Keratinocyte (primary cell): ENCODE results near the gene MRGPRX2. TPM values are rescaled to one million over a fixed set of nuclear protein-coding genes. Genes with fewer than 3 reads are reported as not detected.

Experiments used
- DNase-seq: peaks from one replicate; pipeline ENCODE4 v3.0.0-alpha.2; 2011; ENCODE audit warnings: low read depth, missing footprints, low spot score
- FAIRE-seq: peaks from 2 replicates; lab custom pipeline; 2011; peaks lifted over from hg19 to GRCh38; lab: Jason Lieb, UNC
- H2AFZ ChIP-seq: 2 replicates; pipeline ENCODE4 v1.6.0; 2012; ENCODE audit warnings: low read length, control low read depth, inconsistent platforms; ENCODE audit not compliant: control insufficient read depth
- H3K27ac ChIP-seq: 2 replicates; pipeline ENCODE4 v1.5.1; 2011; ENCODE audit warnings: low read length; ENCODE audit not compliant: control insufficient read depth, insufficient read depth
- H3K27me3 ChIP-seq: 3 replicates; pipeline ENCODE4 v1.6.0; 2011; ENCODE audit warnings: low read length; ENCODE audit not compliant: control insufficient read depth, insufficient read depth; ENCODE audit errors: extremely low read depth
- H3K36me3 ChIP-seq, 2 experiments: 2 replicates in 1 of 2; 3 replicates in 1 of 2; pipeline ENCODE4 v1.5.1; 2011; ENCODE audit warnings: low read length in 2 of 2, mild to moderate bottlenecking in 1 of 2; ENCODE audit not compliant: control insufficient read depth in 2 of 2, insufficient read depth in 2 of 2; ENCODE audit errors: extremely low read depth in 1 of 2
- H3K4me1 ChIP-seq: 3 replicates; pipeline ENCODE4 v1.5.1; 2011; ENCODE audit warnings: low read length; ENCODE audit not compliant: control insufficient read depth, insufficient read depth; ENCODE audit errors: extremely low read depth
- H3K4me2 ChIP-seq: 3 replicates; pipeline ENCODE4 v1.6.0; 2011; ENCODE audit warnings: low read depth, low read length; ENCODE audit not compliant: control insufficient read depth, insufficient read depth; ENCODE audit errors: extremely low read depth
- H3K4me3 ChIP-seq, 3 experiments: fragments of 200-600 bp in 1 of 3; sonication (generic) in 1 of 3; 2 replicates in 2 of 3; 3 replicates in 1 of 3; pipeline ENCODE4 v1.5.1; 2011 to 2016; ENCODE audit warnings: low read length in 3 of 3, mild to moderate bottlenecking in 3 of 3, control low read depth in 2 of 3, inconsistent platforms in 1 of 3, low read depth in 1 of 3, mixed read lengths in 1 of 3, mixed run types in 1 of 3, moderate library complexity in 1 of 3; ENCODE audit not compliant: control insufficient read depth in 2 of 3, insufficient read depth in 2 of 3; ENCODE audit errors: extremely low read depth in 1 of 3
- H3K79me2 ChIP-seq: 2 replicates; pipeline ENCODE4 v1.6.0; 2012; ENCODE audit warnings: low read length; ENCODE audit not compliant: control insufficient read depth, insufficient read depth
- H3K9ac ChIP-seq: 3 replicates; pipeline ENCODE4 v1.6.0; 2011; ENCODE audit warnings: low read length; ENCODE audit not compliant: control insufficient read depth, insufficient read depth; ENCODE audit errors: extremely low read depth
- H3K9me1 ChIP-seq: 3 replicates; pipeline ENCODE4 v1.6.0; 2011; ENCODE audit warnings: low read length; ENCODE audit not compliant: control insufficient read depth, insufficient read depth; ENCODE audit errors: extremely low read depth
- H3K9me3 ChIP-seq: 2 replicates; pipeline ENCODE4 v1.5.1; 2012; ENCODE audit warnings: low read depth, low read length; ENCODE audit not compliant: control insufficient read depth
- H4K20me1 ChIP-seq: 3 replicates; pipeline ENCODE4 v1.6.0; 2011; ENCODE audit warnings: low read length; ENCODE audit not compliant: control insufficient read depth, insufficient read depth; ENCODE audit errors: extremely low read depth
- EZH2 ChIP-seq: IDR thresholded peaks from one replicate; pipeline ENCODE4 v1.6.1; 2012; ENCODE audit warnings: inconsistent platforms, mild to moderate bottlenecking, low read length, moderate library complexity
- dilution Hi-C: fragments of 300-500 bp; cut with MboI; formaldehyde crosslinking; loops from one replicate; pipeline ENCODE4 v1.7.0; 2020; ENCODE audit warnings: low sequenced_read_pairs; ENCODE audit not compliant: extremely low pct_ligation_motif_present
- polyA plus RNA-seq, 5 experiments: library from polyadenylated mRNA; depleted of rRNA in 3 of 5; stranded (reverse) in 3 of 5; stranded (forward) in 1 of 5; unstranded in 1 of 5; fragments of >200 nt; gene quantifications; 1 replicate in 1 of 5; 2 replicates in 3 of 5; 3 replicates in 1 of 5; pipeline versions ENCODE4 v1.2.1 to v1.2.3, GENCODE V29; 2011 to 2012; ENCODE audit warnings: missing spikeins in 2 of 5, low read depth in 1 of 5, low replicate concordance in 1 of 5
- TF ChIP-seq, protein P1 (sequence below), 3 experiments: IDR thresholded peaks in 1 of 3; conservative IDR thresholded peaks in 1 of 3; optimal IDR thresholded peaks in 1 of 3; 2 replicates in 2 of 3; 3 replicates in 1 of 3; pipeline versions ENCODE3 to v1.5.1; 2011; ENCODE audit warnings: low read length in 3 of 3, mild to moderate bottlenecking in 3 of 3, moderate library complexity in 2 of 3, control low read depth in 1 of 3, inconsistent platforms in 1 of 3; ENCODE audit not compliant: insufficient read depth in 2 of 3; ENCODE audit errors: extremely low read depth in 1 of 3

MRGPRX2 gene
- polyA plus RNA-seq, 1 donor (not counting 4 experiments of a cell fraction or from before 2014, with no cell fraction given) = not detected

DNA sequence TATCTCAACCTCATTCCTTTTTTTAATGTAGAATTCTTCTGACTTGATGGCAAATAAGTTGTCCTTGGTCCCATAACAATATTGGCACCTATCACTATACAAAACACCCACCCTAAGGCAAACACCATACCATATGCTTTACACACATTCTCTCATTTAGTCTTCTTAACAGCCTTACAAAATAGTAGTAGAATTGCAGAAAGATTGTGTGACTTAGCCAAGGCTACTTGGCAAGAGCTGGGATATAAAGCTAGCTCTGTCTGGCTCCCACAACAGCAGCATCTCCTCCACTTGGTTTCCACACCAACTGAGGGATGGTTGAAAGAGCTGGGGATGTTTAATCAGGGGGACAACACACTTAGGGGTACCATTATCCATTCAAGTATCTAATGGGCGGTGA, 46.6 kb upstream of the MRGPRX2 start:
- Histone ChIP-seq H3K9me1 (no peaks in the 10 kb centered on the region), H3K36me3 (no peaks in the 10 kb centered on the region), H3K27ac (no peak overlapping the region), H3K9ac (no peak overlapping the region), H3K27me3 (no peaks in the 10 kb centered on the region), H3K79me2 (no peaks in the 10 kb centered on the region), H3K4me2 (no peak overlapping the region), H3K4me3 (no peak overlapping the region), H4K20me1 (no peaks in the 10 kb centered on the region), H3K9me3 (no peaks in the 10 kb centered on the region), H3K4me1 (no peaks in the 10 kb centered on the region), H2AFZ (no peak overlapping the region)
- dilution Hi-C loops = no loop called here
- TF ChIP-seq, protein P1, sequence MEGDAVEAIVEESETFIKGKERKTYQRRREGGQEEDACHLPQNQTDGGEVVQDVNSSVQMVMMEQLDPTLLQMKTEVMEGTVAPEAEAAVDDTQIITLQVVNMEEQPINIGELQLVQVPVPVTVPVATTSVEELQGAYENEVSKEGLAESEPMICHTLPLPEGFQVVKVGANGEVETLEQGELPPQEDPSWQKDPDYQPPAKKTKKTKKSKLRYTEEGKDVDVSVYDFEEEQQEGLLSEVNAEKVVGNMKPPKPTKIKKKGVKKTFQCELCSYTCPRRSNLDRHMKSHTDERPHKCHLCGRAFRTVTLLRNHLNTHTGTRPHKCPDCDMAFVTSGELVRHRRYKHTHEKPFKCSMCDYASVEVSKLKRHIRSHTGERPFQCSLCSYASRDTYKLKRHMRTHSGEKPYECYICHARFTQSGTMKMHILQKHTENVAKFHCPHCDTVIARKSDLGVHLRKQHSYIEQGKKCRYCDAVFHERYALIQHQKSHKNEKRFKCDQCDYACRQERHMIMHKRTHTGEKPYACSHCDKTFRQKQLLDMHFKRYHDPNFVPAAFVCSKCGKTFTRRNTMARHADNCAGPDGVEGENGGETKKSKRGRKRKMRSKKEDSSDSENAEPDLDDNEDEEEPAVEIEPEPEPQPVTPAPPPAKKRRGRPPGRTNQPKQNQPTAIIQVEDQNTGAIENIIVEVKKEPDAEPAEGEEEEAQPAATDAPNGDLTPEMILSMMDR (optimal IDR thresholded peaks at IDR 0.05 in 1 of 3, IDR thresholded peaks at IDR 0.05 in 1 of 3, conservative IDR thresholded peaks at IDR 0.05 in 1 of 3; ENCODE audit: extremely low read depth in 1 of 3, insufficient read depth in 2 of 3, low read length in 3 of 3) = no peak
- no peak for TF ChIP-seq EZH2
- FAIRE-seq (no peak), DNase-seq (no peak)

DNA sequence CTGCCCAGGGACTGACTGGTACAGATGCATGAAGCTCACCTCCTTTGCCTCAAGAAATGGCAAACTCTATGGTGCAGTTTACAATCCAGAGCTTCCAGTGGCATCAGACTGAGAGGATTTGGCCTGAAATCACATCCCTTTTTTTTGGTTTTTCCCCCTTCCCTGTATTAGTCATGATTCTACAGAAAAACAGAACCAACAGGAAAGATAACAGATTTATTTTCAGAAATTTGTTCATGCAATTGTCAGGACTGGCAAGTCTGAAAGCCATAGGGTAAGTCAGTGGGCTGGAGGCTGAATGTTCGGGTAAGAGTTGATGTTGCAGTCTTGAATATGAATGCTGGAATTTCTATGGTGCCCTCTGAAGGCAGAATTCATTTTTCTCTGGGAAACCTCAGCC, 44.5 kb upstream of the MRGPRX2 start:
- no peak for FAIRE-seq
- no peak overlapping the region for H3K4me2 ChIP-seq
- no peak overlapping the region for H3K9ac ChIP-seq

More for the DNA sequence above, 44.5 kb upstream of the MRGPRX2 start:
- Histone ChIP-seq H3K4me1 (no peaks in the 10 kb centered on the region), H3K36me3 (no peaks in the 10 kb centered on the region), H3K27me3 (no peaks in the 10 kb centered on the region), H3K4me3 (no peak overlapping the region), H2AFZ (no peak overlapping the region), H3K9me1 (no peaks in the 10 kb centered on the region), H3K79me2 (no peaks in the 10 kb centered on the region), H3K9me3 (no peaks in the 10 kb centered on the region), H4K20me1 (no peaks in the 10 kb centered on the region), H3K27ac (no peak overlapping the region)
- dilution Hi-C loops = no loop called here
- DNase-seq = no peak
- no peak for TF ChIP-seq EZH2
- TF ChIP-seq, protein P1 (optimal IDR thresholded peaks at IDR 0.05 in 1 of 3, IDR thresholded peaks at IDR 0.05 in 1 of 3, conservative IDR thresholded peaks at IDR 0.05 in 1 of 3; ENCODE audit: extremely low read depth in 1 of 3, insufficient read depth in 2 of 3, low read length in 3 of 3) = no peak
